Neural progenitor cell (in vitro differentiated cells): ENCODE measurements around the gene ATP6V1A.

Source experiments
- EZH2 ChIP-seq: fragments of 200-600 bp; sonication (generic); IDR thresholded peaks from 2 replicates; pipeline ENCODE4 v1.6.1; 2017; ENCODE audit warnings: antibody characterized with exemption, mild to moderate bottlenecking, moderate library complexity
- TF ChIP-seq, protein P1 (sequence below): fragments of 200-600 bp; sonication (generic); IDR thresholded peaks from 2 replicates; pipeline ENCODE4 v1.5.1; 2017; ENCODE audit warnings: antibody characterized with exemption, mild to moderate bottlenecking

DNA sequence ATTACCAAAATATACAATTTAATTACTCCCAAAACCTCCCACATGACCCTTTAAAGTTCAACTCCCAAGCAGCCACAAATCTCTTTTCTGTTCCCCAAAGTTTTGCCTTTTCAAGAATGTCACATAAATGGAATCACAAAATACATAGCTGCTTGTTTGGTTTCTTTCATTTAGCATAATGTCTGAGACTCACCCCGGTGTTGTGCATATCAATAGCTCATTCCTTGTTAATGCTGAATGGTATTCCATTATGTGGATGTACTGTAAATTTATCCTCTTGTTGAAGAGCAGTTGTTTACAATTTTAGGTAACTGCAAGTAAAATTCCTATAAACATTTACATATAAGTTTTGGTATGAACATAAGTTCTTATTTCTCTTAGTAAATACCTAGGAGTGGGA is 16.3 kb upstream of the ATP6V1A start:
- TF ChIP-seq, protein P1, sequence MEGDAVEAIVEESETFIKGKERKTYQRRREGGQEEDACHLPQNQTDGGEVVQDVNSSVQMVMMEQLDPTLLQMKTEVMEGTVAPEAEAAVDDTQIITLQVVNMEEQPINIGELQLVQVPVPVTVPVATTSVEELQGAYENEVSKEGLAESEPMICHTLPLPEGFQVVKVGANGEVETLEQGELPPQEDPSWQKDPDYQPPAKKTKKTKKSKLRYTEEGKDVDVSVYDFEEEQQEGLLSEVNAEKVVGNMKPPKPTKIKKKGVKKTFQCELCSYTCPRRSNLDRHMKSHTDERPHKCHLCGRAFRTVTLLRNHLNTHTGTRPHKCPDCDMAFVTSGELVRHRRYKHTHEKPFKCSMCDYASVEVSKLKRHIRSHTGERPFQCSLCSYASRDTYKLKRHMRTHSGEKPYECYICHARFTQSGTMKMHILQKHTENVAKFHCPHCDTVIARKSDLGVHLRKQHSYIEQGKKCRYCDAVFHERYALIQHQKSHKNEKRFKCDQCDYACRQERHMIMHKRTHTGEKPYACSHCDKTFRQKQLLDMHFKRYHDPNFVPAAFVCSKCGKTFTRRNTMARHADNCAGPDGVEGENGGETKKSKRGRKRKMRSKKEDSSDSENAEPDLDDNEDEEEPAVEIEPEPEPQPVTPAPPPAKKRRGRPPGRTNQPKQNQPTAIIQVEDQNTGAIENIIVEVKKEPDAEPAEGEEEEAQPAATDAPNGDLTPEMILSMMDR: no peak
- no peak for TF ChIP-seq EZH2
